ENCODE measurements around the gene ZNF638.

Gene ZNF638

DNA sequence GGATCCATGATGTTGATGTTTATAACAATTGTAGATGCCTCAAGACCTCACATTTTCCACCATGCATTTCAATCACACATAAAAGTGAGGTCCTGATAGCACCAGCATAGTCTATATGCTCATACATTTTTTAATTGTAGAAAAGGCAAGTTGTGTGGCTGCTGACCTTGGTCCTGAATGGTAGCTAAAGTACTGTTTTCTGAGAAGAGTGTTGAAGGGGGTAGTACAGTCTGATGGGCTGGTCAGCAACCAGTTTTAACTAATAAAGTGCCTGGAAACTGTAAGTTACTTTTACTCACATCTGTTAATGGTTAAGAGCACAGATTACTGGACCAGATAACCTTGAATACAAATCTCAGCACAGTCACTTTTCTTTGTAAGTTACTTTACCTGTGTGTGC lies 15.9 kb downstream of the ZNF638 start:
- no peaks in the 10 kb centered on the region for H3K9me3 ChIP-seq (ENCODE audit: low read length)
- no peak for TF ChIP-seq EZH2 (IDR thresholded peaks at IDR 0.05; ENCODE audit: borderline replicate concordance, low read length)
- TF ChIP-seq, protein P1, sequence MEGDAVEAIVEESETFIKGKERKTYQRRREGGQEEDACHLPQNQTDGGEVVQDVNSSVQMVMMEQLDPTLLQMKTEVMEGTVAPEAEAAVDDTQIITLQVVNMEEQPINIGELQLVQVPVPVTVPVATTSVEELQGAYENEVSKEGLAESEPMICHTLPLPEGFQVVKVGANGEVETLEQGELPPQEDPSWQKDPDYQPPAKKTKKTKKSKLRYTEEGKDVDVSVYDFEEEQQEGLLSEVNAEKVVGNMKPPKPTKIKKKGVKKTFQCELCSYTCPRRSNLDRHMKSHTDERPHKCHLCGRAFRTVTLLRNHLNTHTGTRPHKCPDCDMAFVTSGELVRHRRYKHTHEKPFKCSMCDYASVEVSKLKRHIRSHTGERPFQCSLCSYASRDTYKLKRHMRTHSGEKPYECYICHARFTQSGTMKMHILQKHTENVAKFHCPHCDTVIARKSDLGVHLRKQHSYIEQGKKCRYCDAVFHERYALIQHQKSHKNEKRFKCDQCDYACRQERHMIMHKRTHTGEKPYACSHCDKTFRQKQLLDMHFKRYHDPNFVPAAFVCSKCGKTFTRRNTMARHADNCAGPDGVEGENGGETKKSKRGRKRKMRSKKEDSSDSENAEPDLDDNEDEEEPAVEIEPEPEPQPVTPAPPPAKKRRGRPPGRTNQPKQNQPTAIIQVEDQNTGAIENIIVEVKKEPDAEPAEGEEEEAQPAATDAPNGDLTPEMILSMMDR (IDR thresholded peaks at IDR 0.05; ENCODE audit: low read length), result no peak
- H3K27me3 ChIP-seq (ENCODE audit: insufficient read depth, low read length), result no peaks in the 10 kb centered on the region
- peaks cover 56% of the 10 kb centered on the region for H3K36me3 ChIP-seq (ENCODE audit: insufficient read depth, low read length)
- H3K9me2 ChIP-seq (ENCODE audit: low read depth, low read length), result no peaks in the 10 kb centered on the region
- H3F3A ChIP-seq (ENCODE audit: insufficient read depth, low read length), result no peaks in the 10 kb centered on the region
- no peaks in the 10 kb centered on the region for H3K4me1 ChIP-seq (ENCODE audit: insufficient read depth, low read length, severe bottlenecking)
- no peak overlapping the region for H3K4me3 ChIP-seq (ENCODE audit: low read depth, low read length, poor library complexity, severe bottlenecking)
- H3K27ac ChIP-seq (ENCODE audit: low read depth, low read length, poor library complexity, severe bottlenecking), result no peak overlapping the region
- H3K9ac ChIP-seq (ENCODE audit: low read length), result no peak overlapping the region
- H3K79me2 ChIP-seq (ENCODE audit: insufficient read depth, low read length), result peaks cover 84% of the 10 kb centered on the region
- H4K20me1 ChIP-seq (ENCODE audit: insufficient read depth, low read length), result peaks cover 5% of the 10 kb centered on the region; the same call in 1 of the 2 replicates
- H2AFZ ChIP-seq (ENCODE audit: low read length), result no peak overlapping the region
- no peak overlapping the region for H3K4me2 ChIP-seq (ENCODE audit: low read length)

DNA sequence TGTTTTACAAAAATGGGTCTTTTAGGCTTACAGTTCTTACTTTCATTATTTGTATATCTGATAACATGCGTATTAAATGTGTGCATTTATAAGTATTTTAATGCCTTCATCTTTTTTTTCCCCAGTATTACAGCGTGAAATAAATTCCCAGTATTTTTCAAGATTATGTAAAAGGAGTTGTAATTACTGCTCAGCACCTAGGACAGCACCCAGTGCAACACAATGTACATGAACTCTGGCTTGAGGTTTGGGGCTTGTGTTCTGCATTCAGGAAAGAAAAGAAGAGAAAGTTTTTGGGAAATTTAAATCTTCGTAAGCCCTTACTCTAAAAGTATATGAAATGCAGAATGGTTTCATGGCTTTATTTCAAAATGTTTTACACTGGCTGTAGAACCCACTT lies 16.7 kb downstream of the ZNF638 start:
- peaks cover 5% of the 10 kb centered on the region; the same call in 1 of the 2 replicates for H4K20me1 ChIP-seq (ENCODE audit: insufficient read depth, low read length)

DNA sequence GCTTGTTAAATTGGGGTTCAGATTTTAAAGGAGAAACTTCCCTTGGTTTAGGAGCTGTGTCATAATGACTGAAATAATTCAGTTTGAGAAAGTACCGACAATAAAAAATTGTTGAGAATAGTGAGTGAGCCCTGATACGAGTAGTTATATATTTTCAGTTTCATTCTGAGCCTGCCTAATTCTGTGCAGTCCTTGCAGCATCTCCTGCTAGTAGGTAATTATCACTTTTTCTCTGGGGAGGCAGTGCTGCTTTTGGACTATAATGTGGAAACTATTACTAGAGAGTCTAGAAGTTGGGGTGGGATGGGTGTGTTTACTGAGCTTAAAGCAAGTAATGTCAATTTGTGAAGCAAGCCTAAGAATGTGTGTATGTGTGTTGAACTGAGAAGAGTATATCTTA lies 21.7 kb downstream of the ZNF638 start:
- H3K4me2 ChIP-seq (ENCODE audit: low read length), result no peak overlapping the region
- H4K20me1 ChIP-seq (ENCODE audit: insufficient read depth, low read length), result peaks cover 3% of the 10 kb centered on the region; the same call in 1 of the 2 replicates
- no peaks in the 10 kb centered on the region for H3K27me3 ChIP-seq (ENCODE audit: insufficient read depth, low read length)
- H3K9me2 ChIP-seq (ENCODE audit: low read depth, low read length), result no peaks in the 10 kb centered on the region
- TF ChIP-seq EZH2 (IDR thresholded peaks at IDR 0.05; ENCODE audit: borderline replicate concordance, low read length), result no peak
- TF ChIP-seq, protein P1 (IDR thresholded peaks at IDR 0.05; ENCODE audit: low read length), result no peak
- H3K27ac ChIP-seq (ENCODE audit: low read depth, low read length, poor library complexity, severe bottlenecking), result no peak overlapping the region
- H3K79me2 ChIP-seq (ENCODE audit: insufficient read depth, low read length), result peaks cover 63% of the 10 kb centered on the region
- no peak overlapping the region for H2AFZ ChIP-seq (ENCODE audit: low read length)
- no peak overlapping the region for H3K9ac ChIP-seq (ENCODE audit: low read length)
- no peak overlapping the region for H3K4me3 ChIP-seq (ENCODE audit: low read depth, low read length, poor library complexity, severe bottlenecking)
- peaks cover 83% of the 10 kb centered on the region for H3K36me3 ChIP-seq (ENCODE audit: insufficient read depth, low read length)
- H3K4me1 ChIP-seq (ENCODE audit: insufficient read depth, low read length, severe bottlenecking), result no peaks in the 10 kb centered on the region
- no peaks in the 10 kb centered on the region for H3F3A ChIP-seq (ENCODE audit: insufficient read depth, low read length)
- no peaks in the 10 kb centered on the region for H3K9me3 ChIP-seq (ENCODE audit: low read length)

More for the DNA sequence above, 16.7 kb downstream of the ZNF638 start:
- peaks cover 56% of the 10 kb centered on the region for H3K36me3 ChIP-seq (ENCODE audit: insufficient read depth, low read length)
- no peaks in the 10 kb centered on the region for H3K4me1 ChIP-seq (ENCODE audit: insufficient read depth, low read length, severe bottlenecking)
- H3K27me3 ChIP-seq (ENCODE audit: insufficient read depth, low read length), result no peaks in the 10 kb centered on the region
- TF ChIP-seq EZH2 (IDR thresholded peaks at IDR 0.05; ENCODE audit: borderline replicate concordance, low read length), result no peak
- TF ChIP-seq, protein P1 (IDR thresholded peaks at IDR 0.05; ENCODE audit: low read length), result no peak
- no peaks in the 10 kb centered on the region for H3K9me2 ChIP-seq (ENCODE audit: low read depth, low read length)
- no peak overlapping the region for H3K4me2 ChIP-seq (ENCODE audit: low read length)
- H3K27ac ChIP-seq (ENCODE audit: low read depth, low read length, poor library complexity, severe bottlenecking), result no peak overlapping the region
- no peaks in the 10 kb centered on the region for H3F3A ChIP-seq (ENCODE audit: insufficient read depth, low read length)
- H2AFZ ChIP-seq (ENCODE audit: low read length), result no peak overlapping the region
- no peak overlapping the region for H3K4me3 ChIP-seq (ENCODE audit: low read depth, low read length, poor library complexity, severe bottlenecking)
- no peaks in the 10 kb centered on the region for H3K9me3 ChIP-seq (ENCODE audit: low read length)
- peaks cover 84% of the 10 kb centered on the region for H3K79me2 ChIP-seq (ENCODE audit: insufficient read depth, low read length)
- H3K9ac ChIP-seq (ENCODE audit: low read length), result no peak overlapping the region

Data from OCI-LY1 (cell line).